GM13977 (cell line): ENCODE measurements around the gene MYL3.

ENCODE experiments used
- DNase-seq: peaks from one replicate; pipeline ENCODE4 v3.0.0; 2012; ENCODE audit warnings: low spot score
- CTCF ChIP-seq: IDR thresholded peaks from 2 replicates; pipeline ENCODE4 v1.5.1; 2012; ENCODE audit warnings: mild to moderate bottlenecking, control low read depth; ENCODE audit not compliant: insufficient read depth; ENCODE audit errors: extremely low read depth, missing control alignments
- in situ Hi-C: fragments of 300-500 bp; cut with MboI; formaldehyde crosslinking; loops from one replicate; pipeline ENCODE4 v1.12.0; 2022; ENCODE audit warnings: low sequenced_read_pairs, low pct_unique_long_range_greater_than_20kb, mixed read lengths, inconsistent platforms; ENCODE audit not compliant: unreplicated experiment

The MYL3 gene

GRCh38 chr3:46896386-46896785 lies 33.1 kb upstream of the MYL3 start:
- in situ Hi-C loops: loop anchor here (10.0 kb wide), 1 partner anchor 182 kb away; the partner anchor contains the start of gene PRSS50
- TF ChIP-seq CTCF: no peak
- DNase-seq: no peak

- in situ Hi-C loops: loop anchor here (10.0 kb wide), 1 partner anchor 181 kb away; the partner anchor contains the start of gene PRSS50
- no peak for DNase-seq
- TF ChIP-seq CTCF: no peak
Measured at GRCh38 chr3:46895761-46896160, 32.5 kb upstream of the MYL3 start.

- in situ Hi-C loops: loop anchor here (10.0 kb wide), 1 partner anchor 180 kb away; the partner anchor contains the start of gene PRSS50
- peak; percentile 87 for DNase-seq
- peak; percentile 93 for TF ChIP-seq CTCF
Measured at GRCh38 chr3:46895204-46895660, 32.0 kb upstream of the MYL3 start.

- DNase-seq: no peak
- in situ Hi-C loops: loop anchor here (10.0 kb wide), 1 partner anchor 179 kb away; the partner anchor contains the start of gene PRSS50
- no peak for TF ChIP-seq CTCF
Measured at GRCh38 chr3:46894256-46894655, 31.0 kb upstream of the MYL3 start.

- no peak for DNase-seq
- in situ Hi-C loops: loop anchor here (10.0 kb wide), 1 partner anchor 179 kb away; the partner anchor contains the start of gene PRSS50
- no peak for TF ChIP-seq CTCF
Measured at GRCh38 chr3:46893763-46894162, 30.5 kb upstream of the MYL3 start.

GRCh38 chr3:46893146-46893748 lies 30.0 kb upstream of the MYL3 start:
- DNase-seq: no peak
- TF ChIP-seq CTCF: no peak
- in situ Hi-C loops: loop anchor here (10.0 kb wide), 1 partner anchor 178 kb away; the partner anchor contains the start of gene PRSS50
